Thoracic aorta (tissue), 2 donors: Measurements from ENCODE around the gene CNDP1. TPM values are rescaled to one million over a fixed set of nuclear protein-coding genes. Genes with fewer than 3 reads are reported as not detected.

Experiments
- ATAC-seq: fragments of 150-250 bp; one replicate; pipeline ENCODE4 v1.8.0; 2017; ENCODE audit warnings: low read depth; ENCODE audit not compliant: insufficient number of reproducible peaks, low FRiP score
- DNase-seq: peaks from one replicate; pipeline ENCODE4 v3.0.0-alpha.2; 2020; ENCODE audit warnings: low spot score
- H3K27ac ChIP-seq, 2 donors: fragments of 200-600 bp; sonication (generic); 1 replicate in 1 of 2; 2 replicates in 1 of 2; pipeline ENCODE4 v1.5.1; 2016; ENCODE audit warnings: mild to moderate bottlenecking in 2 of 2, moderate library complexity in 2 of 2
- H3K27me3 ChIP-seq: fragments of 200-600 bp; sonication (generic); replicated peaks from 2 replicates; pipeline ENCODE4 v1.6.0; 2016; ENCODE audit warnings: mild to moderate bottlenecking; ENCODE audit not compliant: insufficient read depth
- H3K36me3 ChIP-seq: fragments of 200-600 bp; sonication (generic); one replicate; pipeline ENCODE4 v1.5.1; 2016
- H3K4me1 ChIP-seq, 2 donors: fragments of 200-600 bp; sonication (generic); 1 replicate in 1 of 2; 2 replicates in 1 of 2; pipeline versions ENCODE4 v1.5.1 to v1.6.0; 2016; ENCODE audit warnings: low read depth in 2 of 2, mild to moderate bottlenecking in 1 of 2; ENCODE audit not compliant: control insufficient read depth in 1 of 2
- H3K4me3 ChIP-seq: fragments of 200-600 bp; sonication (generic); 2 replicates; pipeline ENCODE4 v1.5.1; 2016; ENCODE audit warnings: mild to moderate bottlenecking
- H3K9me3 ChIP-seq: fragments of 200-600 bp; sonication (generic); 2 replicates; pipeline ENCODE4 v1.5.1; 2016
- CTCF ChIP-seq: fragments of 200-600 bp; sonication (generic); IDR thresholded peaks from one replicate; pipeline ENCODE4 v1.5.1; 2019; ENCODE audit warnings: antibody characterized with exemption
- total RNA-seq, 2 donors: library from RNA; depleted of rRNA; stranded (reverse); fragments of >200 nt; gene quantifications; one replicate each; pipeline versions ENCODE4 v1.1.0 to v1.2.3, GENCODE V29; 2016

CNDP1 gene
- total RNA-seq = not detected

GRCh38 chr18:74534150-74534969 is at the start of gene CNDP1:
Gene CNDP1 (plus strand): TSS chr18:74534500. CDS start chr18:74534668, 168 bp downstream.
- TF ChIP-seq CTCF = no peak
- H3K9me3 ChIP-seq = no peaks in the 10 kb centered on the region
- H3K4me1 ChIP-seq = no peaks in the 10 kb centered on the region
- H3K27me3 ChIP-seq = no peaks in the 10 kb centered on the region
- DNase-seq = no peak
- no peak within 1 kb of the TSS for H3K4me3 ChIP-seq
- H3K36me3 ChIP-seq = no peaks in the 10 kb centered on the region
- no peak for ATAC-seq
- no peak within 1 kb of the TSS for H3K27ac ChIP-seq

- no peaks in the 10 kb centered on the region for H3K27me3 ChIP-seq
- H3K36me3 ChIP-seq = no peaks in the 10 kb centered on the region
- no peak overlapping the region for H3K4me3 ChIP-seq
- TF ChIP-seq CTCF = no peak
- ATAC-seq (no peak), DNase-seq (no peak)
- no peak overlapping the region for H3K27ac ChIP-seq
- peaks cover 7 to 9% of the 10 kb centered on the region in 2 donors for H3K4me1 ChIP-seq
- no peaks in the 10 kb centered on the region for H3K9me3 ChIP-seq
These were observed 48.0 kb upstream of the CNDP1 start for GRCh38 chr18:74486119-74486849.

GRCh38 chr18:74488354-74488753 is 45.9 kb upstream of the CNDP1 start:
- Histone ChIP-seq H3K36me3 (no peaks in the 10 kb centered on the region), H3K27ac (no peak overlapping the region), H3K27me3 (no peaks in the 10 kb centered on the region), H3K9me3 (no peaks in the 10 kb centered on the region), H3K4me3 (no peak overlapping the region), H3K4me1 (peaks cover 7 to 9% of the 10 kb centered on the region in 2 donors)
- no peak for DNase-seq
- TF ChIP-seq CTCF = no peak
- no peak for ATAC-seq

GRCh38 chr18:74488864-74489263 is 45.4 kb upstream of the CNDP1 start:
- ATAC-seq (no peak), DNase-seq (no peak)
- Histone ChIP-seq H3K4me3 (no peak overlapping the region), H3K4me1 (peaks cover 7 to 9% of the 10 kb centered on the region in 2 donors), H3K36me3 (no peaks in the 10 kb centered on the region), H3K9me3 (no peaks in the 10 kb centered on the region), H3K27ac (no peak overlapping the region), H3K27me3 (no peaks in the 10 kb centered on the region)
- no peak for TF ChIP-seq CTCF

GRCh38 chr18:74489676-74490075 is 44.6 kb upstream of the CNDP1 start:
- TF ChIP-seq CTCF = no peak
- no peak for ATAC-seq

More at GRCh38 chr18:74489676-74490075, 44.6 kb upstream of the CNDP1 start:
- Histone ChIP-seq H3K4me3 (no peak overlapping the region), H3K9me3 (no peaks in the 10 kb centered on the region), H3K27ac (no peak overlapping the region), H3K4me1 (peaks cover 6 to 7% of the 10 kb centered on the region in 2 donors), H3K27me3 (no peaks in the 10 kb centered on the region), H3K36me3 (no peaks in the 10 kb centered on the region)
- no peak for DNase-seq
